Stomach smooth muscle (tissue), 2 donors: ENCODE data around the gene CRACR2A.

Source experiments
- H3K27ac ChIP-seq: one replicate; pipeline ENCODE4 v1.7.0; 2013; ENCODE audit warnings: mild to moderate bottlenecking, low read length, inconsistent platforms
- H3K27me3 ChIP-seq, 2 donors: one replicate each; pipeline ENCODE4 v1.7.0; 2013; ENCODE audit warnings: low read length in 2 of 2; ENCODE audit not compliant: insufficient read depth in 2 of 2, control insufficient read depth in 1 of 2
- H3K36me3 ChIP-seq, 2 donors: one replicate each; pipeline ENCODE4 v1.7.0; 2013; ENCODE audit warnings: low read length in 2 of 2; ENCODE audit not compliant: control insufficient read depth in 2 of 2, insufficient read depth in 2 of 2
- H3K4me1 ChIP-seq: one replicate; pipeline ENCODE4 v1.7.0; 2013; ENCODE audit warnings: low read length; ENCODE audit not compliant: control insufficient read depth, insufficient read depth
- H3K4me3 ChIP-seq, 2 donors: one replicate each; pipeline ENCODE4 v1.7.0; 2013; ENCODE audit warnings: low read length in 2 of 2
- H3K9ac ChIP-seq, 2 donors: one replicate each; pipeline ENCODE4 v1.7.0; 2013; ENCODE audit warnings: low read length in 2 of 2, mild to moderate bottlenecking in 1 of 2
- H3K9me3 ChIP-seq, 2 donors: one replicate each; pipeline ENCODE4 v1.7.0; 2013; ENCODE audit warnings: low read length in 2 of 2; ENCODE audit not compliant: control insufficient read depth in 2 of 2
- donor health status: healthy.
- donor health status: Pancreatic carcinoma.

Gene CRACR2A

DNA sequence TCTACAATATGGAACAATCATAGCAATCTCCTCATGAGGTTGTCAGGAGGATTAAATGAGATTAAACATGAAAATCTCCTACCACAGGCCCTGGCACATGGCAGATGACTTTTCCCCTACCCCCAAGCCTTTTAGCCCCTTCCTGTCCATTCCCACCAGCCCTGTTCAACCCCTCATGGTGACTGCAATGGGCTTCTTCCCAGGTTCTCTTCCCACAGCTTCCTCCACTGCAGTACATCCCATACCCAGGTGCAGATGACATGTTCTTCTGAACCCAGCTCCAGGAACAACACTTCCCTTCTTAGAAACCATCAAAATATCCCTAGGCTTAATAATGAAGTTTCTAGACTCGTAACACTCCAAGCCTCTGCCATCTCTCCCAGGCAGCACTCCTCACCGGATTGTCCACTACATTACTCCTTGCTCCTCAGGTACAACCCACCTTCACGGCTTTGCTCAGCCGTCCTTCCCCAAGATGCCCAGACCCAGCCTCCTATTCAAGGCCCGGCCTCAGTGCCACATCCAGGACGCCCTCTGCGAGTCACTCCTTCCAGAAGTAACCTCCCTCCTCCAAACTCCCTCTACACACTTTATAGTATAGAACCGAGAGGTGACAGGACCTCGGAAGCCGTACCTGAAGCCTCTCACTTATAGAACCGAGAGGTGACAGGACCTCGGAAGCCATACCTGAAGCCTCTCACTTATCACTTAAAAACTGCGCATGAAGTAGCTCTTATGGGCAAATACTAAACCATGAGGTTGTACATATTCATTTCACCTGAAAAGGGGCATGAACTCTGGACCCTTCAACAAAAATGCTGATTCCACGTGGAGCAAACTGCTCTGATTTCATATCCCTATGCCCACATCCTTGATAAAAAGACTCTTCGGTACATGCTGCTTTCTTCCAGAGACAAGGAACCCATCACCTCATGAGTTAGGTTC, 1.5 kb downstream of the CRACR2A start:
- Histone ChIP-seq H3K36me3 (no peaks in the 10 kb centered on the region), H3K4me3 (peak overlapping the region in 1 of 2 donors; percentile 76), H3K27ac (peak overlapping the region; percentile 2), H3K9me3 (peaks cover 0 to 2% of the 10 kb centered on the region in 2 donors), H3K27me3 (no peaks in the 10 kb centered on the region), H3K9ac (no peak overlapping the region), H3K4me1 (peaks cover 22% of the 10 kb centered on the region)

DNA sequence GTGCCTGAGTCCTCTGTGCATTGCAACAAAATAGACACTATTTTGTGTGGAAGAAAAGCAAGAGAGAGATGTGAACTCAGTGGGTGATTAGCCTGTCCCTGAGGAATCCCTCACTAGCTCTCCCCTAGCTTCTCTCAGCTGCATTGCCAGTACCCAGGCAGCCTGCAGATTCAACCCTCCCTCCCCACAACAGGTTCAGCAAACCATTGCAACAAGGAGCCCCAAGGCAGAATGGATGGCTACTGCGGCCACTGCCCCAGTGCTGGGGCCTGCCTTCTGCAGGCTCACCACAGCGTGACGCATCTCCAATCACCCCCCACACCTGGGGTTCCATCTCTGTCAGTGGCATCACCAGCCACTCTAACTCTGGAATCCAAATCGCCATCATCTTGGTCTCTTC, 2.3 kb downstream of the CRACR2A start:
- no peak overlapping the region for H3K27ac ChIP-seq

GRCh38 chr12:3748620-3749019, 4.3 kb downstream of the CRACR2A start:
- H3K4me1 ChIP-seq, result peaks cover 17% of the 10 kb centered on the region
- H3K36me3 ChIP-seq, result no peaks in the 10 kb centered on the region
- H3K9me3 ChIP-seq, result peaks cover 0 to 5% of the 10 kb centered on the region in 2 donors
- H3K27me3 ChIP-seq, result no peaks in the 10 kb centered on the region
- no peak overlapping the region for H3K9ac ChIP-seq
- no peak overlapping the region for H3K4me3 ChIP-seq
- H3K27ac ChIP-seq, result no peak overlapping the region

More for the DNA sequence above, 2.3 kb downstream of the CRACR2A start:
- Histone ChIP-seq H3K4me1 (peaks cover 22% of the 10 kb centered on the region), H3K27me3 (no peaks in the 10 kb centered on the region), H3K4me3 (no peak overlapping the region), H3K36me3 (no peaks in the 10 kb centered on the region), H3K9me3 (peaks cover 0 to 5% of the 10 kb centered on the region in 2 donors), H3K9ac (no peak overlapping the region)

DNA sequence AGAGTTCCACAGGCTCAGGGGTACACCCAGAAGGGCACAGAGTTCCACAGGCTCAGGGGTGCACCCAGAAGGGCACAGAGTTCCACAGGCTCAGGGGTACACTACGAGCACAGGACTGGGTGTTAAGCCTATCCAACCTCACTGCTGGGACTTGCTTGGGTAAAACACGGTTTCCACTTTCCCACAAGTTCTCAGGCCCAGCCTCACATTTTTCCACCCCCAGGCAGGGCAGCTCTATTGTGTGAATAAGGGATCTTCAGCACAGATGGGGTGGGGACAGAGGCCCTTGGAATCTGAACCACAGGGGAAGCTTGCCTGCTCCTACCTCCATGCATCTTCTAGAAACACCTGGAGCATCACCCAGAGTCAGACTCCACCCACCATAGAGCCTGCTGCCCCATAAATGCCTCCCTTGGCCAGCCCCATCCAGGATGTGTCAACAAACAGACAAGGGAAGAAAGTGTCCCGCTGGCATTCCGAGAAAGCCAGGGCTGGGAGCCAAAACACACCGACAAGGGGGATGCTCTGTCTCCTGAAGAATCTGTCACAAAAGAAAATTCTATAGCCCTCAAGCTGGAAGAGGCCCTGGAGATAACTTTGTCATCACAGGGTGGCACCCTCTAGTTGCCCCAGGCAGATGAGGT, 4.8 kb downstream of the CRACR2A start:
- Histone ChIP-seq H3K9ac (no peak overlapping the region), H3K27me3 (no peaks in the 10 kb centered on the region), H3K9me3 (peaks cover 0 to 5% of the 10 kb centered on the region in 2 donors), H3K27ac (no peak overlapping the region), H3K4me1 (peaks cover 12% of the 10 kb centered on the region), H3K4me3 (no peak overlapping the region), H3K36me3 (no peaks in the 10 kb centered on the region)

GRCh38 chr12:3747543-3747942, 5.4 kb downstream of the CRACR2A start:
- H3K9ac ChIP-seq, result no peak overlapping the region
- H3K4me3 ChIP-seq, result no peak overlapping the region
- no peaks in the 10 kb centered on the region for H3K27me3 ChIP-seq
- H3K4me1 ChIP-seq, result peaks cover 6% of the 10 kb centered on the region
- H3K36me3 ChIP-seq, result no peaks in the 10 kb centered on the region
- peaks cover 0 to 5% of the 10 kb centered on the region in 2 donors for H3K9me3 ChIP-seq
- H3K27ac ChIP-seq, result no peak overlapping the region

DNA sequence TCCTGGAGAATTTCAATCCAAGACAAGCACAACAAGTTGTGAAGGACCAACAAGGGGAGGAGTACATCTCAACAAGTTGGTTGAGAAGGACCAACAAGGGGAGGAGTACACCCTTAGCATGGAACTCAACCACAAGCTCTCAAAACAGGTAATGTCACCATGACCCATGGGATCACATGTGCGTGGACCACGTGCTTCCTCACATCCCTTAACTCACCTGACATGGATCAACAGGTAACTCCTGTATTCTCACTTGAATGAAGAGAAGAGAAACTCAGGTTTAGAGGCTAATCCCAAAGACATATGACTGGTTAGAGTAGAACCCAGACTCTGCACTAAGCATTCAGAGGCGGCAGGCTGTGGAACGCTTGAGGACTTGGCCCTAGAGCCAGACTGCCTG, 6.2 kb downstream of the CRACR2A start:
- Histone ChIP-seq H3K9ac (no peak overlapping the region), H3K9me3 (peaks cover 0 to 5% of the 10 kb centered on the region in 2 donors), H3K27ac (no peak overlapping the region), H3K4me3 (no peak overlapping the region), H3K27me3 (no peaks in the 10 kb centered on the region), H3K4me1 (no peaks in the 10 kb centered on the region), H3K36me3 (no peaks in the 10 kb centered on the region)

DNA sequence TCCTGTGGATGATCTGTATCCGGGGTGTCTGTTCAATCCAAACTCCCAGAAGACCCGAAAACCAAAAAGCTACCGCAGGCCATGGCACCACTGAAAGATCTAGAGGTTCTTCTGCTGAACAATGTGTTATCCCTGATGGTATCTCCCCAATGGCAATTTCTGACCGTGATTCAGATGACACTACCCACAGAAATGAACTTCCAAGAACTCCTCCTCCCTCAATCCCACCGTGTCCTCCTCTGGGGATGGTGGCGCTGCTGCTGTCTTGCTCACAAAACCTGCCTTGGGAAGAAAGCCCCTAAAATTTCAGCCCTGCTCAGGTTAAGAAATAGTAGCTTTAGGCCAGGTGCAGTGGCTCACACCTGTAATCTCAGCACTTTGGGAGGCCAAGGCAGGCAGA, 7.8 kb downstream of the CRACR2A start:
- peaks cover 0 to 5% of the 10 kb centered on the region in 2 donors for H3K9me3 ChIP-seq
- no peak overlapping the region for H3K27ac ChIP-seq
- no peak overlapping the region for H3K9ac ChIP-seq
- no peaks in the 10 kb centered on the region for H3K36me3 ChIP-seq
- H3K4me3 ChIP-seq, result no peak overlapping the region
- H3K27me3 ChIP-seq, result no peaks in the 10 kb centered on the region
- no peaks in the 10 kb centered on the region for H3K4me1 ChIP-seq

- Histone ChIP-seq H3K27me3 (no peaks in the 10 kb centered on the region), H3K9ac (no peak overlapping the region), H3K4me1 (no peaks in the 10 kb centered on the region), H3K36me3 (no peaks in the 10 kb centered on the region), H3K27ac (peak overlapping the region; percentile 18), H3K9me3 (peaks cover 0 to 5% of the 10 kb centered on the region in 2 donors), H3K4me3 (no peak overlapping the region)
Measured at GRCh38 chr12:3744229-3744901, 8.5 kb downstream of the CRACR2A start.

DNA sequence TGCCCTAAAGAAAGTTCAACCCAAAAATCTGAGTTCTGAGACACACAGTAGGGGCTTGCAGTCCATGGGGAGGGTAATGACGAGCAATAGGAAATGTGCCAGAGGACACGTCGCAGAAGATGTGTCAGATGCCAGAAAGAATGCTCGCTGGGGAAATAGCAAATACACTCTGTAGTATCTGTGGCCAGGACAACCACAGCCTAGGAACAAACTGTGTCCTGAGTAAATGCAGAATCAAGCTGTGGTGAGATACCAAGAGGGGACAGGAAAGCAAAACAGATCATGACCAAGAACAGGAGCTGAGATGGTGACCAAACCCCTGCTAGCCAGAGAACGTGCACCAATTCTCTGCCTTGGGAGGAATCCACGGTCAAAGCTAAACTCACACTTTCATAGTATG, 9.1 kb downstream of the CRACR2A start:
- Histone ChIP-seq H3K36me3 (no peaks in the 10 kb centered on the region), H3K27me3 (no peaks in the 10 kb centered on the region), H3K27ac (peak overlapping the region; percentile 18), H3K4me3 (no peak overlapping the region), H3K9me3 (peaks cover 0 to 5% of the 10 kb centered on the region in 2 donors), H3K4me1 (no peaks in the 10 kb centered on the region), H3K9ac (no peak overlapping the region)

DNA sequence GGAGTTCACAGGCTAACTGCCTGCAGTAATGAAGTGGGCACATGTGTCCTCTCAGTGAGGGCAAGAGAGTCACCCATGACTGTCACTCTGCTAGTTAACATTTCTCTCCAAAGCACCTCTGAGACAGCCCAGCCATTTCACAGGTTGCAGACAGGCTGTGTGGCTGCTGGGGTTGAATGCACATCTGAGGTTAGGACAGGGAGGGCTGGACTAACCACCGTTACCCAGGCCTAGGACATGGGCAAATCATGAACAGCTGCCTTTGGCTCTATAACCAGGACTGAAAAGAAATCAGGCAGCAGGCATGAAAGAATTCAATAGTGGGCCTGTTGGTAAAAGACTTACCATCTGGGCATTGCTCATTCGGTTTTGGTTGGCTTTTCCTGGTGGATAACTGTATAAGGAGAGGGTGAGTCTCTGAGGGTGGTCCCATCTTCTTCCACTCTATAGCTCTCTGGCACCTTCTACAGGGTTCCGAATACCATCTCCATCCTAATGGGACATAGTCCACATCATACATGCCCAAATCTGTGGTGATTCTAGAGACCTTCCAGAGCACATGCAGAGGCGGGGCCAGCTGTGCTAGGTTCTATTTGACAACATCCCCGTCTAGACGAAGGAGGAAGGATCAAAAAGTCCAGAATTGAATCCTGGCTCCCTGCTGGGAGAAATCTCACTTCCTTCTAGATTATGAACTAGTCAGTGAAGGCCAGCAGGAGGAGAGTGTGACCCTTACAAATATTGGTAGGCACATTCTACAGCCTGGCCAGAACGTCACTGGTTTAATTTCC, 10.8 kb downstream of the CRACR2A start:
- Histone ChIP-seq H3K9ac (no peak overlapping the region), H3K27ac (no peak overlapping the region), H3K4me3 (no peak overlapping the region), H3K27me3 (no peaks in the 10 kb centered on the region), H3K36me3 (no peaks in the 10 kb centered on the region), H3K9me3 (peaks cover 0 to 5% of the 10 kb centered on the region in 2 donors), H3K4me1 (no peaks in the 10 kb centered on the region)
